HG03064 (cell line): ENCODE measurements around the gene THNSL1.
"Not testable (repeated sequence)": the region's sequence is repeated elsewhere in the genome, so short reads cannot be mapped to it uniquely, and the experiment has no call there.

ENCODE experiments used
- ATAC-seq: cut with Tn5 transposase; IDR thresholded peaks from one replicate; pipeline ENCODE4 v1.9.1; 2021; ENCODE audit warnings: low read depth; ENCODE audit not compliant: unreplicated experiment

The THNSL1 gene

DNA sequence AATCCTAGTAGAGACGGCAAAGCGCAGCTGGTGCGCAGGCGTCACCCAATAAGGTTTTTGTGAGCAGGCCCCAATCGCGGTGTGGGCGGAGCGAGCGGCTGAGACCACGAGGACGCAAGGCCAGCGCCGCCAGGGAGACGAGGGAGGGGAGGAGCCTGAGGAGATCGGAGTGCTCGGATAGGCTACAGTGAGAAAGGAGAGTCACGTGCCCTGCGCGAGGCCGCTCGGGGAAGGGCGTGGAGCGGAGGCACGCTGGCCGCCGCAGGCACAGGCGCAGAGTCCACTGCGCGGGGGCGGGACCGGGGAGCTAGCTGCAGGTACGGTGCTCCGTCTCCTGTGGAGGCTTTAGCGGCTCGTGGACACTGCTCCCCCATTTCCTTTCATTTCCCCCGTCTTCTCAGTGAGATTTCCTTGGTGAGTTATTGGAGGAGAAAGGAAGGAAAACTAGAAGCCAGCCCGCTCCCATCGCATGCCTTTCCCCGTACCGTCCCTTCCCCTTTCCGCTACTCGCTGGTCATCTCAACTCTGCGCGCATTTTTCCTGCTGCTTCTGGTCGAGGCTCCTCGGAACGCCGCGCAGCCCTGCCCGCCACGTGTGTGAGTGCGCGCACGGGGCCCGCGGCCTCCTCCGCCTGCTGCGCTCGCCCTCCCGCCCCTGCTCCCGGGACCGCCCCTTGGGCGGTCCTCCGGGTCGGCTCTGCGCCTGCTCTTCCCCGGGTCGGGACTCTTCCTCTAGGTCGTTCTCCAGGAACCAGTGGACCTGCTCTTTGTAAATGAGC lies at the start of gene THNSL1:
Gene THNSL1 (plus strand): TSS at position 237 of the 778 bp plus-strand sequence. CDS start 6,612 bp downstream, outside the sequence.
- ATAC-seq: peak; percentile 99

GRCh38 chr10:24966962-24967481 lies 49.4 kb upstream of the THNSL1 start:
- ATAC-seq: no peak

DNA sequence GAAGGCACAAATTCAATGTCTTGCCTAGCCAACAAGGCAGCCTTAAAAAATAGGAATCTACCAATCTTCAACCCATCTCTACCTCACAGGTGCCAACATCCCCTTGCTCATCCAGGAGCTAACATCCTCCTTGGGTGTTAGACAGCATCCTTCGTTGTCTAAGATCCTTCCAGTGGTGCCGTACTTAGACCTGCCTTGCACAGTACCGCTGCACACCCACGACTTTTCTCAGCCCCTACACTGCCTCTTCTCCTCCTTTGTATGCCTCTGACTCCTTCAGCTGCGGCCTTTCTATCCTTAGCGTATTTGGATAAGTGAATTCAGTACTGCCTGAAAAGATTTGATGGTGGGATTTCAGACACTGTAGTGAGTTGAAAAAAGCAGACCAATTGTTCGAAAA lies 48.1 kb upstream of the THNSL1 start:
- no peak for ATAC-seq

DNA sequence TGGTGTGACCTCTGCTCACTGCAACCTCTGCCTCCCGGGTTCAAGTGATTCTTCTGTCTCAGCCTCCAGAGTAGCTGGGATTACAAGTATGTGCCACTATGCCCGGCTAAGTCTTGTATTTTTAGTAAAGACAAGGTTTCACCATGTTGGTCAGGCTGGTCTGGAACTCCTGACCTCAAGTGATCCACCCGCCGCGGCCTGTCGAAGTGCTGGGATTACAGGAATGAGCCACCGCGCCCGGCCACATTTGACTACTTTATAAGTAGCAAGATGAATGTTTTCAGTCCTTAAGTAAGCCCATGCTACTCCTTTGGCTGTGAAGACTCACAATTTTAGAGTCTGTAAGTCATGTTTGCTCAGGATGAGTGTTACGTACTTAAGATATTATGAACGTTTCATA lies 47.5 kb upstream of the THNSL1 start:
- not testable (repeated sequence) for ATAC-seq

DNA sequence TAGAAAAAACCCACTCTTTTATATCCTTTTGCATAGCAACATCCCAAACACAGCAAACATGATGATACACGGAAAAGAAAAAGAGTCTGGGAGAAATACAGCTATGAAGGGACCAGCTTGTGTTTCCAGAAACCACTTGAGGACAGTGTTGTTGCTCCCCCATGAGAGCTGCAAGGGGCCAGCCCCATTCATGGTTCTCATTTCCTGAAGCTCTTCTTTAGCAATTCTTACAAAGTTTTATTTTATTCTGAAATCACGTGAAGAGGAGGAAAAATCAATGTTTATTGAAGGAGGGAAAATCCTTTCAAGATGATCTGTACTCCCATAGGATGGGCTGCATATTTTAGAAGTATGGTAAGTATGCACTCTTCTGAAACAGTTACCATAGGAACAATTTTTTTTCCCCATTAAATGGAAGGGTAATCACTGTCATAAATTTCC lies 46.6 kb upstream of the THNSL1 start:
- no peak for ATAC-seq

- no peak for ATAC-seq
These were observed 45.0 kb upstream of the THNSL1 start for GRCh38 chr10:24971374-24971773.

DNA sequence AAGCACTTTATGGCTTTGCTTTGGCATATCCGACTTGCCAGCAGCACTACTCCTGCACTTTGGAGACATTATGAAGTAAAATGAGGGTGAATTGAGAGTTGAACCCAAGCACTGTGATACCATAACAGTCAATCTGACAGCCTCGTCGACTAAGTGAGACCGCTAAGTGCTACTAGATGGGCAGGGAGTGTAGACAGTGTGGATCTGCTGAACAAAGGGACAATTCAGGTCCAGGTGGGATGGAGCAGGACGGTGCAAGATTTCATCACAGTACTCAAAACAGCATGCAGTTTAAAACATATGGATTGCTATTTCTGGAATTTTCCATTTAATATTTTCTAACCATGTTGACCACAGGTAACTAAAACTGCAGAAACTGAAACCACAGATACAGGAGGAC lies 43.2 kb upstream of the THNSL1 start:
- ATAC-seq: no peak

DNA sequence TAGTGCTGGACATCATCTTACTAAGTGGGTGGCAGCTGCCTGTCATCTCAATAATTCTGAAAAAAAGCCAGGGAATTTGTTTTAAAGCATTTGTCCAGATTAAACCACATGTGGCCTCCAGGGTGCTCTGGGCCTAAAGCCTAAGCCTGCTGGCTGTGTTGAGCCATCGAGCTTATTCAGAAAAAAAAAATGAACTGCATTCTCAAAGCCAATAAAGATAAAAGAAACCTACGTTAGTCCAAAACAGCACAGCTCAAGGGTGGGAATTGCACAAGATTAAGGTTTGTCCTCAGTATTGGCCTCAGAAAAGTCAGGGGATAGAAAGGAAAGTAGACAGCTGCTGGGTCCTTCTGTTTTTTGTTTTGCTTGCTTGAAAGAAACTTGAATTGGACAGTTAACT lies 41.4 kb upstream of the THNSL1 start:
- ATAC-seq: no peak

DNA sequence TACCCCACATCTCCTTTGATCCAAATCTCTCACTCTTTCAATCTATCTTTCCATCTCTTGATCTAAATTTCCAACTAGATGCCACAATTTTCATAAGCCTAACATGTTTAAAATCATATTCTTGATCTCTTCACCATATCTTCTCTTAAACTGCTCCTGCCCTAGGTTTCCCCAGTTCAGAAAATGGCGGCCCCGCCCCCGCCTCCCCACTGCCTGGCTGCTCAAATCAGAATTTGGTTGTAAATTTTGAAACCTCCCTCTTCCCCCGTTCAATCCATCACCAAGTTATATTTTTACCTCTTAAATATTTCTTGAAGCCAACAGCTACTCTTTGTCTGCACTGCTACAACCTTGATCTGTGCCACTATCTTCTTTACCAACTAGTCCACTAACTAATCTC lies 36.7 kb upstream of the THNSL1 start:
- ATAC-seq: no peak

GRCh38 chr10:24981161-24981710 lies 35.2 kb upstream of the THNSL1 start:
- ATAC-seq: no peak

DNA sequence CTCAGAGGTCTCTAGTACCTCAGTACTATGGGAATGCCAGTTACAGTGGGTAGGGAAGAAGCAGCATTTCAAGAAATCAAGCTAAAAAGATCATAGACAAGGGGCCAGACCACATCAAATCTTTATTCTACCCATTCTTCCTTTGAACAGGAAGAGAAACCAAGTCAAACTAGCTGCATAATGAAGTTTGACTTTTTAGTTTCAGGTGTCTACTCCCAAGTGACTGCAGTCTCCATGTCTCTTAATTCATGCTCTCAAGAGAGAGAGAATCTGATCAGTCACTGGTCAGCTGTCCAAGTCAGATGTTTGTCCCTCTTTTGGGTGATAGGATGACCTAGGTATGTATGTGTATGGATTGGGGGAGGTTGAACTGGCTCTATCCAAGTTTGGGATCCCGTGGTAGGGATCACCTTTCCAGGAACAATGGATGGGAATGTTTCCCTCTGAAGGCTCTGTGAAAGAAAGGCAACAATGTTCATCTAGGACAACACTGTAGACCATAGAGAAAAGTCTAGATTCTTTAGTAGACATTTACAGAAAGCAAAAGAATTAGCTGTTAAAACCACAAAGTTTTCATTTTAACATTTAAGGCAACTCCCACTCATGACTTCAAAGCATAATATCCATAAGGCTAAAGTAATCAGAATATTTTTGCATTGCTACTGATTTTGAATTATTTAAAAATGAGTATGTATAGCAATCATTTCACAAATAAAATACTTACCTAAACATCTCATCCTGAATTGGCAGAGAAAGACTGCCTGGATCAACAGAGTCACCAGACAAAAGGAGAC lies 33.9 kb upstream of the THNSL1 start:
- peak; percentile 79 for ATAC-seq

DNA sequence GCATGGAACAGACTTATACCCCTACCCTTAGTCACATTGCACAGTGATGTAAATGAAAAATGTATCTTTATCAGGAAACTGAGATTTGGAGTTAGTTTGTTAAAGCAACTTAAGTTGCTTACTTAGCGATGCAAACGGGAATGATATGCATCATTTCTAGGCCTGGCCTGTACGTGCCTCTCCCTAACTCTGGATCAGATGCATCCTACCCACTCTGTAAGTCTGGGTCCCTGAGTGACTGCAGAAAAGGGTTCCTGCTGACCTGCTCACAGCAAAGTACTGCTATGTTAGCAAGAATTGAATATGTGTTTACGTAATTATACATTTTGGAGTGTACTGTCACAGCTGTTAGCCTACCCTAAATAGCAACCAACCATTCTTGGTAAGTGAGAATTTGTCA lies 33.3 kb upstream of the THNSL1 start:
- ATAC-seq: no peak

GRCh38 chr10:24983946-24984345 lies 32.5 kb upstream of the THNSL1 start:
- no peak for ATAC-seq

DNA sequence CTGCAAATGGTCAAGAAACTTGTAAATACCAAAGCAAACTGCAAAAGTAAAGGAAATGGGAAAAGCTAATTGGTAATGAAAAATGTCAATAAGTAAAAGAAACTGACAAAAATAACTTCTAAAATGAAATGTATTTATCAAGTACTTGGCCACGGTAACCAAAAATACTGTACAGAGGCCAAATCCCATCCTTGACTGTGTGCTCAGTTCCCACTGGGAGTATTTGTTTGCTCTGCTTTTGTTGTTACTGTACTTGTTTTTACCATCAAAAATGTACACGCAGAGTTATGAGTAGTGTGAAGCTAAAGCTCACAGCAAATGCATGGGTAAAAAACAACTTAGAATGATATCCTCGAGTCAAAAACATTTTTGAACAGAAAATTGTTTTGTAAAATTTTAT lies 31.5 kb upstream of the THNSL1 start:
- ATAC-seq: no peak

GRCh38 chr10:24988831-24989640 lies 27.4 kb upstream of the THNSL1 start:
- ATAC-seq: no peak

DNA sequence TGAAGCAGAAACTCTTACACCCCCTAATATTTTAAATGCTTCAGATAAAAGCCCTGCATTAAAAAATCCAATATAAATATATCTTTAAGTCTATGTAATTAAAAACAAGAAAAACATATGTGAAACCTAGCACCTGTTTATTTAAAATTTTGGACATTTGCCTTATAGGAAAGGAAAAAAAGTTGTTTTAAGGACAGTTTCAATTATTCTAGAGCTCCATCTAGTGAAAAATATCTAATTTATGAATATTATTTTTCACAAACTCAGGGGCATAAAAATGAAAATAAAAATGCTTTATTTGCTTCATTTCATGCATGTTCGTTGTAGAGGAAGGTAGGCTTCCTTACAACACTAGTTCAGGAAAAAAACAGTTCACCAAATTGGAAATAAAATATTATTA lies 26.5 kb upstream of the THNSL1 start:
- ATAC-seq: no peak

DNA sequence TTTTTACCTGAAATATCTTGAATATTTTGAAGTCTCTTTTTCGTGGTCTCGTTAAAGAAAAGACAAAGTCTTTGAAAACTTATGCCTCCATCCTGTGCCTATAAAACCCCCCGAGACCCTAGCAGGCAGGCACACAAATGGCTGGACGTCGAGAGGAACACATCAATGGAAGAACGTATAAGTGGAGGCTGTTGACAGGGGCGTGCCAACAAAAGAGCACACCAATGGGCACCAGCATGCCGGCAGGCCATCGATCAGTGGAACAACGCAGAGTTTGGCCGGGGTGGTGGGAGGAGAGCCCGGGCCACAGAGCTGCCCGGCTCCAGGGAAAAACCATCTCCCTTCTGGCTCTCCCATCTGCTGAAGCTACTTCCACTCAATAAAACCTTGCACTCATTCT lies 25.1 kb upstream of the THNSL1 start:
- ATAC-seq: no peak

DNA sequence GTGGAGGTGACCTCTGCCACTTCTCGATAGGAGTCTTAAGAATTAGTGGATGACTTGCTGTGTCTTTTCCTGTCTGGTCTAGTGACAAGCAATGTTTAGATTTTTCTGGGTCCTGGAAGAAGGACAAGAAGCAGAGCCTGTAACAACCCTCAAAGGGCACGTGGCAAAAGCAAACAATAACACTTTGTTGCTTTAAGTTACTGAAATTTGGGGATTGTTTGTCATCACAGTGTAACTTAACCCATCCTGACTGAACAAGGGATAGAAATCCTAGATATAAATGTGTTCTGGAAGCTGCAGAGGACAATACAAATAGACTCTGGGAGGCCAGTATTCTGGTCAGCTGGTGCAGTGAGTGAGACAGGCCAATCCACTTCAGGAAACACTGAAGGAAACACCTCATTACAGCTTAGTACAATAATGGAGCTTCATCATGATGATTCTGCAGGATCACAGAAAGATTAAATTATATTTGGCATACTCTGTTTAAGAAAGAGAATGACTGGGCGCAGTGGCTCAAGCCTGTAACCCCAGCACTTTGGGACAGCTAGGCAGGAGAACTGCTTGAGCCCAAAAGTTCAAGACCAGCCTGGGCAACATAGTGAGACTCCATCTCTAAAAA lies 23.8 kb upstream of the THNSL1 start:
- ATAC-seq: no peak

- no peak for ATAC-seq
These were observed 23.0 kb upstream of the THNSL1 start for GRCh38 chr10:24993237-24993958.
